ENCODE measurements around the gene EPN3. TPM values are rescaled to one million over a fixed set of nuclear protein-coding genes. Genes with fewer than 3 reads are reported as not detected.

EPN3 gene
- total RNA-seq, 2 donors from 2014 or later: 18.3 to 79.8 TPM

- Histone ChIP-seq H3K27me3 (no peaks in the 10 kb centered on the region), H3K27ac (no peak overlapping the region), H3K4me1 (no peaks in the 10 kb centered on the region), H3K9me3 (no peaks in the 10 kb centered on the region), H3K36me3 (no peaks in the 10 kb centered on the region), H3K4me3 (no peak overlapping the region), H3K9ac (ENCODE audit: low read depth in 2 of 2, low read length in 2 of 2) (no peak overlapping the region)
- intact Hi-C loops (cut with DNase I): no loop called here
- no peak for TF ChIP-seq CTCF (IDR thresholded peaks at IDR 0.05)
- DNase-seq: no peak
These were observed 14.0 kb upstream of the EPN3 start for GRCh38 chr17:50518384-50519023.

DNA sequence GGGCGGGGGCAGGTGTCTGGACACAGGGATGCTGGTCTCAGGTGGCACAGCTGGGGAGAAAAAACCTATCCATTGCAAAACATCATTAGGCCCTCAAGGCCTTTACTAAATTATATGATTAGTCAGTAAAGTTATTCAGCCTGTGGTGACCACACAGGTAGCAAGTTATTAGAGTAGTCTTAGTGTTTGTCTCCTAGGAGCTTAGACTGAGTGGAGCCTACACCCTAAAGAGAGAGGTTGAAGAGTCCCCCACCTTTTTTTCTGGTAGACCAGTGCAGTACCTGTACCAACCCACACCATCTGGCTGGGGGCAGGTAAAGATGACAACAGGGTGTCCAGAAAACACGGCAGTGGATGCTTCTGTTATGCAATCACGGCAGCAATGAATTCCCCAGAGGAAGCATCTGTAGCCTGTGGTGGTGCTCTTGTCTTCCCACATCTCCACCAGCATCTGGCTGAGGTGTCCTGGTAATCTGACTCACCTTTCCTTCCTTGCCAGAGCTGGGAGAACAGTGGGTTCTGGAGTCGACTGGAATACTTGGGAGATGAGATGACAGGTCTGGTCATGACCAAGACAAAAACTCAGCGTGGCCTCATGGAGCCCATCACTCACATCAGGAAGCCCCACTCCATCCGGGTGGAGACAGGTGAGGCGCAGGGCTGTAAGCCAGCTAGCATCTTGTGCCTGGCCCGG is 13.2 kb upstream of the EPN3 start:
- Histone ChIP-seq H3K27me3 (no peaks in the 10 kb centered on the region), H3K27ac (no peak overlapping the region), H3K4me1 (no peaks in the 10 kb centered on the region), H3K9ac (ENCODE audit: low read depth in 2 of 2, low read length in 2 of 2) (no peak overlapping the region), H3K9me3 (no peaks in the 10 kb centered on the region), H3K36me3 (no peaks in the 10 kb centered on the region), H3K4me3 (no peak overlapping the region)
- no peak for DNase-seq
- intact Hi-C loops (cut with DNase I): no loop called here
- TF ChIP-seq CTCF (IDR thresholded peaks at IDR 0.05): no peak

DNA sequence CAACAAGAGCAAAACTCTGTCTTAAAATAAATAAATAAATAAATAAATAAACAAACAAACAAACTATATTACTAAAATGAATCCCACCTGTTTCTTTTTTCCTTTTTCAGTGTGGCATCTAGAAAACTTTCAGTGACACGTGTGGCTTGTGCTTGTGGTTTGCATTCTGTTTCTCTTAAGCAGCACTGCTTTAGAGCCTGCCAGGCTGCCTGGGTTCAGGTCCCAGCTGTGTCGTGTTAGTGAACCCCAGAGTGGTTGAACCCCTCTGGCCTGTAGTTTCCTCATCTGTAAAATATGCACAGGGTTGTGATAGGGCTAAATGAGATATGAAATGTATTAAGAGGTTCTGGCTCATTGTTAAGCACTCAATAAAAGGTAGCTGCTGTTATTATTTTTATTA is 12.1 kb upstream of the EPN3 start:
- H3K9ac ChIP-seq (ENCODE audit: low read depth in 2 of 2, low read length in 2 of 2): no peak overlapping the region
- H3K4me3 ChIP-seq: no peak overlapping the region
- no peak for TF ChIP-seq CTCF (IDR thresholded peaks at IDR 0.05)
- DNase-seq: no peak
- no peaks in the 10 kb centered on the region for H3K4me1 ChIP-seq
- intact Hi-C loops (cut with DNase I): no loop called here
- H3K36me3 ChIP-seq: no peaks in the 10 kb centered on the region
- no peaks in the 10 kb centered on the region for H3K27me3 ChIP-seq
- H3K9me3 ChIP-seq: no peaks in the 10 kb centered on the region
- no peak overlapping the region for H3K27ac ChIP-seq

GRCh38 chr17:50521514-50521913 is 11.0 kb upstream of the EPN3 start:
- Histone ChIP-seq H3K4me1 (no peaks in the 10 kb centered on the region), H3K36me3 (no peaks in the 10 kb centered on the region), H3K9me3 (no peaks in the 10 kb centered on the region), H3K9ac (ENCODE audit: low read depth in 2 of 2, low read length in 2 of 2) (no peak overlapping the region), H3K27me3 (no peaks in the 10 kb centered on the region), H3K4me3 (no peak overlapping the region), H3K27ac (no peak overlapping the region)
- no peak for TF ChIP-seq CTCF (IDR thresholded peaks at IDR 0.05)
- intact Hi-C loops (cut with DNase I): no loop called here
- DNase-seq: no peak

- Histone ChIP-seq H3K4me3 (no peak overlapping the region), H3K27me3 (no peaks in the 10 kb centered on the region), H3K9me3 (no peaks in the 10 kb centered on the region), H3K27ac (no peak overlapping the region), H3K9ac (ENCODE audit: low read depth in 2 of 2, low read length in 2 of 2) (no peak overlapping the region), H3K36me3 (no peaks in the 10 kb centered on the region), H3K4me1 (no peaks in the 10 kb centered on the region)
- no peak for TF ChIP-seq CTCF (IDR thresholded peaks at IDR 0.05)
- intact Hi-C loops (cut with DNase I): no loop called here
- no peak for DNase-seq
These were observed 9.8 kb upstream of the EPN3 start for GRCh38 chr17:50522766-50523165.
